K562 (cell line): Measurements from ENCODE around the gene RINL. TPM values are rescaled to one million over a fixed set of nuclear protein-coding genes. Genes with fewer than 3 reads are reported as not detected.

ENCODE experiments used
- ATAC-seq: fragments of 200-7000 bp; cut with Tn5 transposase; 3 replicates; pipeline ENCODE4 v1.9.1; 2020; ENCODE audit warnings: moderate library complexity
- BruUV-seq: library from RNA; stranded (reverse); fragments of 400-500 nt; replicated peaks from 2 replicates; lab custom pipeline; 2021; lab: Mats Ljungman, UMichigan
- CTCF ChIA-PET: fragments of 300-600 bp; formaldehyde crosslinking; extraction: SDS; loops from one replicate; lab custom pipeline; 2021; ENCODE audit warnings: low intra/inter-chr PET ratio; lab: Yijun Ruan, JAX
- POLR2A ChIA-PET: fragments of 300-600, 350-650 bp; sonication (Branson Sonifier 250); formaldehyde crosslinking; extraction: SDS; loops from one replicate; lab custom pipeline; 2021; ENCODE audit warnings: antibody characterized with exemption, inconsistent platforms; lab: Yijun Ruan, JAX
- DNase-seq, 4 experiments: peaks; one replicate each; pipeline versions ENCODE4 v3.0.0 to v3.0.0-alpha.2; 2011 to 2018; ENCODE audit warnings: low spot score in 3 of 4, mixed read lengths in 3 of 4; ENCODE audit errors: extremely low read depth in 1 of 4
- FAIRE-seq: peaks from 2 replicates; lab custom pipeline; 2011; peaks lifted over from hg19 to GRCh38; lab: Jason Lieb, UNC
- H2AFZ ChIP-seq: 2 replicates; pipeline ENCODE4 v1.6.0; 2011; ENCODE audit warnings: low read depth, low read length, control low read depth, inconsistent platforms
- H3K27ac ChIP-seq: fragments of 200-600 bp; 3 replicates; pipeline ENCODE4 v1.8.0; 2011; ENCODE audit warnings: low read depth, mild to moderate bottlenecking, control low read depth, inconsistent platforms, low read length, moderate library complexity, mixed read lengths; ENCODE audit errors: extremely low read depth
- H3K27me3 ChIP-seq, 2 experiments: fragments of 300-600 bp in 1 of 2; 2 replicates in 1 of 2; 3 replicates in 1 of 2; pipeline versions ENCODE4 v1.6.0 to v1.8.0; 2011; ENCODE audit warnings: inconsistent platforms in 2 of 2, low read length in 2 of 2, mild to moderate bottlenecking in 1 of 2, mixed read lengths in 1 of 2, moderate library complexity in 1 of 2; ENCODE audit not compliant: control insufficient read depth in 2 of 2, insufficient read depth in 2 of 2
- H3K36me3 ChIP-seq: fragments of 300-600 bp; 3 replicates; pipeline ENCODE4 v1.8.0; 2011; ENCODE audit warnings: mild to moderate bottlenecking, low read length, inconsistent platforms; ENCODE audit not compliant: control insufficient read depth, insufficient read depth
- H3K4me1 ChIP-seq, 2 experiments: fragments of 200-600 bp in 1 of 2; replicated peaks in 1 of 2; 2 replicates in 1 of 2; 3 replicates in 1 of 2; pipeline versions ENCODE4 v1.5.1 to v1.8.0; 2011; ENCODE audit warnings: inconsistent platforms in 2 of 2, low read length in 2 of 2, mild to moderate bottlenecking in 1 of 2, mixed read lengths in 1 of 2, moderate library complexity in 1 of 2; ENCODE audit not compliant: control insufficient read depth in 2 of 2, insufficient read depth in 2 of 2
- H3K4me2 ChIP-seq: 2 replicates; pipeline ENCODE4 v1.6.1; 2011; ENCODE audit warnings: low read length, control low read depth, inconsistent platforms, mixed read lengths; ENCODE audit not compliant: insufficient read depth
- H3K4me3 ChIP-seq: fragments of 200-600 bp; sonication (generic), shearing (Covaris generic); 2 replicates; pipeline ENCODE4 v1.5.1; 2016; ENCODE audit warnings: control low read depth, inconsistent platforms
- H3K79me2 ChIP-seq: fragments of 200-600 bp; 3 replicates; pipeline ENCODE4 v1.8.0; 2011; ENCODE audit warnings: low read length, inconsistent platforms; ENCODE audit not compliant: control insufficient read depth, insufficient read depth
- H3K9ac ChIP-seq, 2 experiments: 2 replicates each; pipeline versions ENCODE4 v1.6.0 to v1.6.1; 2011; ENCODE audit warnings: low read depth in 2 of 2, low read length in 2 of 2, control low read depth in 1 of 2, inconsistent platforms in 1 of 2, mild to moderate bottlenecking in 1 of 2, mixed read lengths in 1 of 2; ENCODE audit not compliant: insufficient read depth in 1 of 2
- H3K9me1 ChIP-seq: one replicate; pipeline ENCODE4 v1.6.0; 2011; ENCODE audit warnings: inconsistent platforms, mild to moderate bottlenecking, low read length, moderate library complexity; ENCODE audit not compliant: control insufficient read depth, insufficient read depth
- H3K9me3 ChIP-seq: replicated peaks from 2 replicates; pipeline ENCODE4 v1.5.1; 2011; ENCODE audit warnings: low read depth, low read length, inconsistent platforms; ENCODE audit not compliant: control insufficient read depth, insufficient read depth
- H4K20me1 ChIP-seq: replicated peaks from 2 replicates; pipeline ENCODE4 v1.6.1; 2011; ENCODE audit warnings: low read length, inconsistent platforms, mixed read lengths; ENCODE audit not compliant: control insufficient read depth, insufficient read depth
- CTCF ChIP-seq, 3 experiments: IDR thresholded peaks in 2 of 3; conservative IDR thresholded peaks in 1 of 3; 2 replicates each; pipeline ENCODE4 v1.5.1; 2011 to 2012; ENCODE audit warnings: low read length in 3 of 3, mild to moderate bottlenecking in 3 of 3, control low read depth in 2 of 3, improper control_type of control experiment in 1 of 3, inconsistent platforms in 1 of 3, low read depth in 1 of 3, mixed read lengths in 1 of 3, moderate library complexity in 1 of 3; ENCODE audit not compliant: insufficient read depth in 2 of 3
- FOXP4 ChIP-seq: sonication (generic); formaldehyde crosslinking; IDR thresholded peaks from 2 replicates; pipeline ENCODE4 v1.8.0; 2022; ENCODE audit warnings: mild to moderate bottlenecking, missing genetic modification reagents, borderline replicate concordance
- GATA2 ChIP-seq: sonication (generic); formaldehyde crosslinking; IDR thresholded peaks from 2 replicates; pipeline ENCODE4 v1.4.0; 2020; ENCODE audit warnings: mild to moderate bottlenecking, missing genetic modification reagents
- HDAC3 ChIP-seq: fragments of 450-650 bp; IDR thresholded peaks from 2 replicates; pipeline ENCODE4 v1.6.1; 2018; ENCODE audit warnings: borderline replicate concordance, mild to moderate bottlenecking, moderate library complexity; ENCODE audit not compliant: partially characterized antibody
- HMBOX1 ChIP-seq: sonication (generic); IDR thresholded peaks from 2 replicates; pipeline ENCODE4 v1.6.1; 2016
- KAT7 ChIP-seq: sonication (generic); formaldehyde crosslinking; IDR thresholded peaks from 2 replicates; pipeline ENCODE4 v1.8.0; 2022; ENCODE audit warnings: missing genetic modification reagents, mild to moderate bottlenecking, borderline replicate concordance
- NCOA2 ChIP-seq, 2 experiments: fragments of 450-650 bp; IDR thresholded peaks; 2 replicates each; pipeline ENCODE4 v1.6.1; 2018; ENCODE audit warnings: mild to moderate bottlenecking in 2 of 2, moderate library complexity in 1 of 2; ENCODE audit not compliant: partially characterized antibody in 2 of 2
- NFYB ChIP-seq: IDR thresholded peaks from 2 replicates; pipeline ENCODE4 v1.6.1; 2011; ENCODE audit warnings: mild to moderate bottlenecking, moderate library complexity; ENCODE audit not compliant: insufficient read length; ENCODE audit errors: extremely low read depth
- ZBED1 ChIP-seq: IDR thresholded peaks from 2 replicates; pipeline ENCODE4 v1.6.1; 2014
- ZBTB26 ChIP-seq: fragments of 450-650 bp; formaldehyde crosslinking; IDR thresholded peaks from 2 replicates; pipeline ENCODE4 v1.4.0; 2022; ENCODE audit warnings: missing genetic modification characterization
- WGBS: fragments of 100-300 bp; shearing (Covaris generic); methylation state at CpG from one replicate; pipeline ENCODE4 v1.1.6; 2016; ENCODE audit warnings: low coverage, mixed read lengths; ENCODE audit not compliant: insufficient coverage; ENCODE audit errors: missing lambda C conversion rate; 5-methylcytosine and 5-hydroxymethylcytosine counted together
- in situ Hi-C: fragments of 300-500 bp; cut with MboI; formaldehyde crosslinking; loops from 4 replicates; pipeline ENCODE4 v1.15.0; 2018; ENCODE audit warnings: inconsistent platforms, mixed read lengths
- intact Hi-C: fragments of 100-400 bp; cut with micrococcal nuclease; formaldehyde crosslinking; loops from 2 replicates; pipeline ENCODE4 v1.14.2; 2022
- polyA plus RNA-seq, 8 experiments: library from polyadenylated mRNA; depleted of rRNA in 4 of 8; stranded (reverse) in 5 of 8; unstranded in 3 of 8; fragments of >200 nt; fragmentation: Nextera tagmentation in 2 of 8; fragmentation: Illumina TruSeq in 1 of 8; extraction: Ambion mirVana in 2 of 8; extraction: Trizol in 1 of 8; gene quantifications; 2 replicates each; pipeline versions ENCODE4 v1.2.1 to v1.2.3, GENCODE V29; 2011 to 2014; ENCODE audit warnings: inconsistent platforms in 1 of 8, missing spikeins in 1 of 8
- total RNA-seq, 7 experiments: library from RNA; depleted of rRNA in 6 of 7; stranded (reverse); fragments of >200 nt in 6 of 7; fragmentation: Illumina TruSeq in 2 of 7; extraction: Trizol in 2 of 7; gene quantifications; 2 replicates each; pipeline versions ENCODE4 v1.2.1 to v1.2.3, GENCODE V29; 2011 to 2021; ENCODE audit warnings: low replicate concordance in 1 of 7

Gene RINL
- total and polyA plus RNA-seq, 9 of the 15 experiments (the other 6 are each of a cell fraction or from before 2014, with no cell fraction given), result 0.82 to 10.9 (median 4.9) TPM

GRCh38 chr19:38910488-38910887 lies 32.4 kb upstream of the RINL start:
- 78% methylated on average over 3 of the region's 12 CpGs for WGBS
- peaks cover 17% of the 10 kb centered on the region; the same call in 1 of the 3 replicates for H3K36me3 ChIP-seq
- DNase-seq, result no peak
- H3K4me3 ChIP-seq, result no peak overlapping the region
- H3K27ac ChIP-seq, result no peak overlapping the region
- no peak for FAIRE-seq
- ATAC-seq, result no peak
- H3K79me2 ChIP-seq, result no peaks in the 10 kb centered on the region
- H3K9me3 ChIP-seq, result no peaks in the 10 kb centered on the region
- CTCF ChIA-PET, result no interaction called here
- intact Hi-C loops (no loop called here), in situ Hi-C loops (no loop called here)
- H3K9ac ChIP-seq, result peak overlapping the region in 1 of 2 experiments; percentile 35; a peak in 1 of 4 replicates
- H2AFZ ChIP-seq, result no peak overlapping the region
- H3K4me1 ChIP-seq, result peaks cover 0 to 41% of the 10 kb centered on the region in 2 experiments; a peak in 3 of 5 replicates
- no peaks in the 10 kb centered on the region for H4K20me1 ChIP-seq
- no peaks in the 10 kb centered on the region for H3K27me3 ChIP-seq
- no peak overlapping the region for H3K4me2 ChIP-seq
- no peaks in the 10 kb centered on the region for H3K9me1 ChIP-seq
- BruUV-seq, result no TSS peak
- no peak for TF ChIP-seq GATA2 (CRISPR knock-in tag)
- TF ChIP-seq HDAC3, result no peak
- no peak for TF ChIP-seq NCOA2 (IDR thresholded peaks at IDR 0.05; ENCODE audit: partially characterized antibody in 2 of 2)
- no peak for TF ChIP-seq NFYB
- no peak for TF ChIP-seq FOXP4 (CRISPR knock-in tag)
- no peak for TF ChIP-seq CTCF (IDR thresholded peaks at IDR 0.05 in 2 of 3, conservative IDR thresholded peaks at IDR 0.05 in 1 of 3; ENCODE audit: insufficient read depth in 2 of 3, low read depth in 1 of 3, low read length in 3 of 3)
- no peak for TF ChIP-seq ZBTB26 (CRISPR knock-in tag)
- TF ChIP-seq HMBOX1, result no peak
- TF ChIP-seq ZBED1, result no peak
- TF ChIP-seq KAT7, result no peak
- TF ChIP-seq, all 486 proteins: peak for 0
- POLR2A ChIA-PET, result no interaction called here
